Activated gamma-delta T cell treated with Interleukin-2 at 50 U/mL for 16 hours (primary cell): ENCODE results near the gene AREL1.

Experiments
- DNase-seq: peaks from one replicate; pipeline ENCODE4 v3.0.0-alpha.2; 2020

Gene AREL1

DNA sequence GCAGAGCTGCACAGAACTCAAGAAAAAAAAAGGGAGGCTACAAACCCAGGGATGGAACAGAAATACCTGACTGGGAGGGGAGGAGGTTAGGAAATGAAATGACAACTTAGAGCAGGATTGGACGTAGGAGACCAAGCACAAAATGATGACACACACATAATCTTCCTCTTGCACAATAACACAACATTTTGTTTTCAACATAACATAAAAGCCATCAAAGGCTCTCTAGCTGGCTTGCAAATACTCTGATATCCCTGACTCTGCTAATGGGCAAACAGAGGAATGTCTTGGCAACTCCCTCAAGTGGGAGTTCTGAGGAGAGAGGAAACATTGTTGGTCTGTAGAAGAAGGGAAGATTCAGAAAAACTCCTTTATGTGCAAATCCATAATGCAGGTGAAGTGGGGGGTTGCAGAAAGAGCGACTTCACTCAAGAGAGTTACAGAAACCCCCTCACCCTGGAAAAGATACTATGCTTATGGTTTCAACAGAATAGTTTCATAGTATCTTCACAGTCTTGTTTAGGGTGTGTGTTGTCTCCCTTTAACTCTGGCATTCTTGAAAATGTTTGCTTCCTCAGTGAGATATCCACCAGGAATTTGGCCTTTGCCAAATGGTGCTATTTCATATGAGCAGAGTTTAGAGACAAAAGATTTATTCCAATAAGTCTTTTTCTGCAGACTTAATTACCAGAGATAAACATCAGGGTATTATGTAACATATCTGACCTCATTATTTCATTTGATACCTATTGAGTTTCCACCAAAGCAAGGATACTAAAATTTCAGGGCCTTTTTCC, 57.1 kb downstream of the AREL1 start:
- DNase-seq = no peak

DNA sequence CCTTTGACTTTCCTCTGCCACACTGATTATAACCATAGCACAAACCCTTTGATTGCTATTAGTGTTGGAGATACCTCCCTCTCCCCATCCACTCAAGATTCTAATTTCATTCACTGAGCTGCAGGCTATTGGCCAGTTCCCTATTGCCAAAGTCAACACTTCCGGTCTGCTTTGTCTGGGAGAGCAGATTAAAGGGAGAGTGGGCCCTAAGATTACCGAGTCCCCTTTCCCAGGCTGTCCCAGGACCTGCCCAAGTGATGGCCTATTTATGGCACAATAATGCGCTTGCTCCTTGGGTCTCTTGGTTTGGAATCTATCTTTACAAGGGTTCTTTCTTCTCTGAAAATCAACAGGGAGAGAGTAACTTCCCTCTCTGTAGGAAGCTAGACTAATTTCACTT, 57.9 kb downstream of the AREL1 start:
- DNase-seq = no peak

DNA sequence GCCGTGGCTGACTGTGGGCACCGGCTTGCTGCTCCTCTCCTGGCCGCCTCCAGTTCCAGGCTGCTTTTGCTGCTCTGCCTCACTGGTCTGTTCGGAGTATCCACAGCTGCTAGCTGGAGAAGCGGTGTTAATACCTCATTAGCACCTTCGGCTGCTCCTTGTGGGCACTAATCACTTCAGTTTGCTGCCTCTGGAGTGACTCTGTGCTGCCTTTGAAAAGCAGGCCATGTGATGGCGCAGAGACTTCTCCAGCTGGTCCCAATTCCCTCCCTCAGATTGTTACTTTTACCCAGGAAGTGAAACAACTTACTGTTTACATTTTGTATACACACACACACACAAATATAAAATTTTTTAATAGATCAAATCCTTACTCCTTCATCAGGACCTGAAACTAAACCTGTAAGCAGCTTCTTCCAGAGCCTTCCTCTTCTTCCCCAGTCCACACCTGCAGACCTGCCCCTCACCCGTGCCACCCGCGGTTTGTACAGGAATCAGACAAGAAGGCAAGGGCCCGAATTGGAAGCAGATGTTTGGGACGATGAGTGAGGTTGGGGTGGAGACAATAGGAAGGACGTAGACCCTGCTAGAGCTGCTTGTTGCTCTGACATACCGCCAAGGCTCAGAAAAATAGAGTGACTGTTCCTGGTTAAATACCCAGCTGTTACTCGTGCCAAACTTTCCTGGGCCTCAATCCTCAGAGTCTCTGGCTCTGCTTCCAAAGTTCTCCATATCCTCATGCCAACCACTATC, 59.3 kb downstream of the AREL1 start:
- no peak for DNase-seq

DNA sequence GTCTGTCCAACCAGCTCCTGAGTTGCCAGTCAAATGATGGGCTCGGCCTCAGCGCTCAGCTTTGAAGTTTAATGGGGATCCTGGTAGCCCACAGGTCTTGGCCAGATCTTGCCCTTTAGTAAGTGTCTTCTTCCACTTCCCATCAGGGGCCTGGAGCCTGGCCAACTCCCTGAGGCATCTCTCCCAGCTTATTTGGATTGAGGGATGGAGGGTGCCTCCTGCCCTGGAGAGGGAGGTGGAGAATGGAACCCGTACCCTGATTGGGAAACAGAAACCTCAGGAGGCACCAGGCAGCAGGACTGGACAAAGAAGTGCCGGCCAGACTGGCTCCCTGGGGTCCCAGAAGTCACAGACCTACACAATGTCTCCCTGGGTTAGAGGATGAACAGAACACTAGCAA, 60.3 kb downstream of the AREL1 start:
- no peak for DNase-seq

DNA sequence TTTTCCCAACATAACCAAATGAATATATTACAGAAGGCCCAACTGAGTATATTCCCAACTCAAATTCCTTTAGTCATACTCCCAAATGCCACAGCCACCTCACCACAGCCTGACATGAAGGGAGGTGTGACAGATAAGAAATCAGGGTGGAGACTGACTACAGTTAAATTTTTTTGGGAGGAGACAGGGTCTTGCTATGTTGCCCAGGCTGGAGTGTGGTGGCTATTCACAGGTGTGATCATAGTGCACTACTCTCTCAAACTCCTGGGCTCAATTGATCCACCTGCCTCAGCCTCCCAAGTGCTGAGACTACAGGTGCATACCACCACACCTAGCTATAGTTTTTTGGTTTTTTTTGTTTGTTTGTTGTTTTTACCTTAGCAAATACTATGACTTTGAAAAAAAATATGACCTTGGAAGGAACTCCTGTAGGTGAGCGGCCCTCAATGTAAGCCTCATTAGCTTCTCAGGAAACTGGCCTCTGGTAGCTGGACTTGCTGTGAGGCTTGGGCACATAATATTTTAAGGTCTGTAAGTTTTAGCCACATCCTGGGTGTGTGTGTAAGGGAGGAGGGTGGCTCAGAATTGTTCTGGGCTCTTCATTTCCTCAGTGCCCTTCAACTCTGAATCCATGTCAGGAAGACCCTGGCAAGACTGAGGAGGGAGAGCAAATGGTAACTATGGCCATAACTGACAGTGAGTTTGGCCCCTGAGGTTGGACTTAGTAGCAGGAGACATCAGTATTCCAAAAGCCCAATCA, 61.8 kb downstream of the AREL1 start:
- DNase-seq = no peak

DNA sequence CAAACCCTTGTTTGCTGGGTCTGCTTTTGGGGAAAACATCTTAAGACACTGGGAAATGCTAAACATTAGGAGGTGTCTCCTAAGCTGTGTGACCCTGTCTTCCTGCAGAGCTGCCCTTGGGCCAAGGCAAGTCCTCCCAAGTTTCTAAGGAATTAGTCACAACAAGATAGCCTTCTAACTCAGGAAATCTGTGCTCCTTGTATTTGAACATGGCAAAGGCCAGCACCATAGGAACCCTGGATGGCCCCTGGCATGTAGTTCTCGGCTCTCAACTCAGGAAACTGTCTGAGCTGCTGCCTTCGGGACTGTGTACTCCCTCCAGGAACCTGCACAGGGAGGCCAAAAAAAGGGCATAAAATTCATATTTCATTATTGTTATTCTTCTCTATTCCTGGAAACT, 63.2 kb downstream of the AREL1 start:
- DNase-seq = no peak

DNA sequence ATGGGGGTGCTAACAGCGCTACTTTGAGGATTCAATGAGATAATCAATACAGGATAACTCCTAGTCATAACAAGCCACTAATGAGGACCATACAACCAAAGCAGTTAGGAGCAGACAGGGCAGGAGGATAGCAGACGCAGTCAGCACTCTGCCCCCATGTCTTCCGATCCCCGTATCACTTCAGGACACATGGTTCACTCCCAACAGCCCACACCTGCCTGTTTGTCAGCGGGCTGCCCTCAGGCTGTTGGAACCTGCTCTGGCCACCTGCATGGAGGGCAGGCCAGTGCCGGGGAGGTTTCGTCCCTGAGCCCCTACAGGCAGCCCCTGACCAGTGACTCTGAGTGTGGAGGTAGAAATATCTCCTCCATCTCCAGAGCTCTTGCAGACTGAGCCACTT, 63.7 kb downstream of the AREL1 start:
- no peak for DNase-seq

DNA sequence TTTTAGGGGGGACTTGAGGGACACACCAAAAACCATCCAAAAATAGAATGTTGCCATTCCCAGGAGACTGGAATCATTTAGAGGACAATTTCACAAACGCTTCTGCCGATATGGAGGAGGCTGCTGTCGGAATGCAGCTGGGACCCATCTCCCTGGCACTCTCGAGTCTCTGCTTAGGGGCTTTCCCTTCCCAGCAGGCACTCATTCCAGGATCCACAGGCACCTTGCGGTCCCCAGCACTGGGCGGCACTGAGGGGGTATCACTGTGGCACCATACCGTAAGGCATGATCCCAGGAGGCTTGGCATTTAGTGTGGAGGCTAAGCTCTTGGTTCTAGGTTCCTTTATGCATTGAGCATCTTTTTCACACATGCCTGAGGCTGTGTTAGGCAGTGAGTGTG, 64.3 kb downstream of the AREL1 start:
- no peak for DNase-seq

DNA sequence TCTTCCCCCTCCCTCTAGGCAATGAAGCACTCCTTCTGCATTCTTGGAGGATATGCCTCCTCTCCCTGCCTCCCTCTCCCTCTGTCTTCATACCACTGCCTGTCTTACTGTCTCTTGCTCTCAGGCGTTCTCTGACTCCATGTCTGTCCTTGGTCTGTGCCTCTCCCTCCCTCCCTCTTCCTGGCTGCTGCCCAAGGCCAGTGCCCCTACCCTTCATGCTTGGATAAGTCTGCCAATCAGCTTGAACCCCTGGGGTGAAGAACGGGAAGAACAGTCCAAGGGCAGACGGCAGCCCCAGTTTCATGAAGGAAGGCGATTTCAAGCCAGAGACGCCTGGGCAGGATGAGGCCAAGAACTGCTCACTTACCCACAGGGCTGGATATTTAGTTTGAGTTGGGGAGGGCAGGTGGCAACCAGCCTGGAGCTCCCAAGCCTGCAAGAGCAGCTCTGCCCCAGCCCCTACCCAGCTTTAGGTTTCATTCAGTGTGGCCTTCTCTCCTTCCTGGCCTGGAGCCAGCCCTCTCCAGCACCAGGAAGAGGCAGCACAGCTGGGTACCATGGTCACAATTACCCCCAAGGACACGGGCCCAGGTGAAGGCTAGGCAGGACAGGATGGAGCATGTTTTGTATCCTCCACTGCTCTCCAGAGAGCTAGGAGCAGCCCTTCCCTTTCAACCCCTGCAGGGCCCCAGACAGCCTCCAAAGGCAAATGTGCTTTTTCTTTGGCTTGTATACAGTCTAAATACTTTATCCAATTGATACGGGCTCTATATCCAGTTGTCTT, 65.0 kb downstream of the AREL1 start:
- DNase-seq = no peak

DNA sequence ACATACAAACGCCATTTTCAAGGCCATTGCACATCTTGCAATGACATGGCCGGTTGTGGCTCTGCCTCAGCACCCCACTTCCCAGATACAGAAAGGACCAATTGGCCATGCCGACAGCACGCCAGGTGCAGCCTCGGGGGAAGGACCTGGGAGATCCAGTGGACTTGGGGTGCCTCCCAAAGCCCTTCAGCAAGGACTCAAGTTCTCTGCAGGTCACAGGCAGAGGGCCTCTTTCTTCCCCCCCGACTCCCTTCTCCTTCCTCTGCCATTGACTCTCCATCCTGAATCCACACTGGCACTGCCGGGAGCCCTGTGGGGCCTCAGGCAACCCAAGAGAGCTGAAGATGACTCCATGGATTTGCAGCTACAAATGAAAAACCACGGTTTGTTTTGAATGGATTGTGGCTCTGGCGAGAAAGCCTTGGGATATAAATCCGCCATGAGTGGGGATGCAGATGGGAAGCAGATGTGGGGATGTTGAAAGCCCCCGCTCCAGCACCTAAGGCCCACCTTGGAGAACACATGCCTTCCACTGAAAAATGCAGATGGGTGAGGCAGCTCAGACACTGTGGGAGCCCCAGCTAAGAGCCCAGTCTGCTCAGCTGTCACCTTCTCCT, 65.7 kb downstream of the AREL1 start:
- no peak for DNase-seq

DNA sequence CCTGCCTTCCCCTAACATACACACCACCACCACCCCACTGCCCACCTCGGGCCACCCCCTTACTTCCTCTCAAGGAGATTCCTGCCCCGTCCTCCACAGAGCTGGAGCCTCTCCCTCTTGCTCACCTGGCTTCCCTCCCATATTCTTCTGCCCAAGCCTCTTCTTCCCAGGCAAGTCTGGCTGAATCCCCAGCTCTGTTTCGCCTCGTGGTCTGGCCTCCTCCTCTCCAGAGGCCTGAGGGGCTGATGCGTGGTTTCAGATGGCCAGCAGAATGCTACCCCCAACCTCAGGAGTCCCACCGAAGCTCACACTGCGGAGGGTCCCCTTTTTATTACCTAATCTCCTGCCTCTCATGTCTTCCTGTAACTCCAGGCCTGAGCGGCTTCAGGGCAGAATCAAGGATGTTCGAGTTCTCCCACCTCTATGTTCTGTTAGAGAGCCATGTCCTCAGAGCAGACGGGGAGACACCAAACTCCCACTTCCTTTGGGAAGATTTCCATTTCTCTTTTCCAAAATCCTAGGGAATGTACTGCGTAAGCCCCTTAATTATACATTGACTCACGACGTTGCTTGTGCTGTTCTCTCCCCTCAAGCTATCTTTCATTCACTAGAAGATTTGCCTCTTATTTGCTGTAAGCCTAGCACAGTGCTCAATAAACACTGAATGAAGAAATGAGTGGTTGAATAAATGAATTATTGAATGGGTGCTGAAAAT, 67.0 kb downstream of the AREL1 start:
- DNase-seq = no peak

DNA sequence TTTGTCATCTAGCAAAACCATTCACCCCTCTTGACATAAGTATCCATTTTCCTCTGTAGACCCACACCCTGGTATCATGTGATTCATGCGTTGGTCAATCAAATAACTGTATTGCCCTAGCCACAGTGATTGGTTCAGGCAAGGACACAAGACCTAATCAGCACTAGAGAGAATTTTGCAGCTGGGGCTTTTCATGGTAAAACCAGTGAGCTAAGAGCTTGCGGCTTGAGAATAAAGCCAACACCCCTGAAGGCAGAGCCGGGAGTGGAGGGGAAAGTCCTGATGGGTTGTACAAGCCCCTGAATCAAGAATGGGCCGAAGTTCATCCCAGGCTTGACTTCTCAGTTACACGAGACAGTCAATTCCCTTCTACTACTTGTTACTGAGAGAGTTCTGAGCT, 67.6 kb downstream of the AREL1 start:
- no peak for DNase-seq

DNA sequence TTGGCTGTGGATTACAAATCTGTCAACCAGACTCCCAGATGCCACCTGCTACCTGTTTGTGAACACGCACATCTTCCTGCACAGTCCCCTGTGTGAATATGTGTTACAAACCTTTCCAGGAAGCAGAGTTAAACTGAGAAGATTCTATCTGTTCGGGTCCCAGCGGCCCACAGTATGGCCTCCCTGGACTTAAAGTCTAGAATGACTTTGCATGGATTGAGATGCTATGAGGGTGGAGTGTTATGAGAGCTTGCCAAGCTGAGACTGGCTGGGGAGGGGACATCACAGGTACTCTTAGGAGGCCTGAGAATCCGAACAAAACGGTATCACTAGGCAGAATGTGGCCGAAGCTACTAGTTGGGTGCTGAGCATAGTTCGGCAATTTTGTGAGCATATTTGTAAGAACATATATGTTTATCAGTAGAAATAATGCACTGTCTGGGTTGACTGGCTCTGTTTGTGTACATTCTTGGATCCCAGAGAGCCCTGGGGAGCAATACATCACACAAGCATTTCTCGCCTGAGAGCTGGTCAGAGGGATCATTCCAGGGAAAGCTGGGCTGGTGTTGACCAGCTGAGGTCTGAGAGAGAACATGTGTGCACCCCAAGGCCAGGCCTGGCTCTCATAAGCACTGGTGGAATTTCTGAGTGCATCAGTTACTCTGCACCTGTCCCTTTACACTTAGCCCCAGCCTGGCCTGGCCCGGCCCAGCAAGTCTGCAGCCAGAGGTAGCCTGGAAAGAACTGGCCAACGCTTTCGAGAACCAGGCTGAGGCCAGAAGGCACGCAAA, 71.1 kb downstream of the AREL1 start:
- no peak for DNase-seq

DNA sequence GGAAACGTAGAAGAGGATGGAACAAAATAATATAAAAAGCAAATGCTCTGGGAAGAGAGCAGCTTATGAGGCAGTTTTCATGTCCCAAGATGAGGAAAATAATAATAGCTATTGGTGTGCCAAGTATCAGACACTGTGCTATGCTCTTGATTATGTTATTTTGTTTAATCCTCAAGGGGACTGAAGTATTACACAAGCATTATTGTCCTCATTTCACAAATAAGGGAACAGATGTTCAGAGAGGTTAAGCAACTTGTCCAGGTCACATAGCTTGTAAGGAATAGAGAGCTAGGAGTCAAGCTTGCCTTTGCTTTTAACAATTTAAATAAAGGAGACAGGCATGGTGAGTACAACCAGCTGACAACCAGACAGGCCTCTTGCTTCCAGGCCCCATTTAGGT, 73.9 kb downstream of the AREL1 start:
- DNase-seq = no peak

DNA sequence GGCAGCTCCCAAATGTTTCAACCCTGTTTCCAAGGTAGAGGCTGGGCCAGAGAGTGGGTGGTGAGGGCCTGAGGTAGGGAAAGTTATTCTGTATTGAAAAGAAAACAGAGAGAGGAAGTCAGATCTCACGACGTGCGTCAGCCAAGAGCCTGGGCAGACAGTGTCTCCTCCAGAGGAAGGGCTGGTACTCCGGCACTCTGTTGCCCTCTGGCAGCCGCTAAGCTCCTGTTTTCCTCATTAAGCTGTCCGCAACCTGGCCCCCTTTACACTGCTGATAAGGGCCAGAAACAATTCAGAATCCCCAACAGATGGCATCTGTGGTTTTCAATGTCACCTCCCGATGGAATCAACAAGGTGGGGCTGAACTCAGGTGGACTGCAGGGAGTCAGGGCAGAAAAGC, 74.8 kb downstream of the AREL1 start:
- no peak for DNase-seq

DNA sequence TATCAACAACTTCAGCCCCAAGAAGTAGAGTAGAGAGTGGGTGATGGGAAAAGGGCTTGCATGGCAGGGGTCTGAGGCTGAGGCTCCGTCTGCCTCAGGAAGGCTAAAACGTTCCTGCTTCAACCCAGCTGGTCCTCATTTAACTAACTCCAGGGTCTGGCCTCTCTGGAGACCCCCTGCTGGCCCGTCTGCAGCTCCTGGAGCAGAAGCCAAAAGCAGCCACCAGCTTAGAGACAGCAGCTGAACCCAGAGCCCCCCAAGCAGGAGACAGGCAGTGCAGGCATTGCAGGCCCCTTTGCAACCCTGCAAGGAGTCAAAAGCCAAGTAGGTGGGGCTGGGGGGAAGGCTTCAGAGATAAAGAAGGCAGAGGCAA, 75.7 kb downstream of the AREL1 start:
- no peak for DNase-seq

DNA sequence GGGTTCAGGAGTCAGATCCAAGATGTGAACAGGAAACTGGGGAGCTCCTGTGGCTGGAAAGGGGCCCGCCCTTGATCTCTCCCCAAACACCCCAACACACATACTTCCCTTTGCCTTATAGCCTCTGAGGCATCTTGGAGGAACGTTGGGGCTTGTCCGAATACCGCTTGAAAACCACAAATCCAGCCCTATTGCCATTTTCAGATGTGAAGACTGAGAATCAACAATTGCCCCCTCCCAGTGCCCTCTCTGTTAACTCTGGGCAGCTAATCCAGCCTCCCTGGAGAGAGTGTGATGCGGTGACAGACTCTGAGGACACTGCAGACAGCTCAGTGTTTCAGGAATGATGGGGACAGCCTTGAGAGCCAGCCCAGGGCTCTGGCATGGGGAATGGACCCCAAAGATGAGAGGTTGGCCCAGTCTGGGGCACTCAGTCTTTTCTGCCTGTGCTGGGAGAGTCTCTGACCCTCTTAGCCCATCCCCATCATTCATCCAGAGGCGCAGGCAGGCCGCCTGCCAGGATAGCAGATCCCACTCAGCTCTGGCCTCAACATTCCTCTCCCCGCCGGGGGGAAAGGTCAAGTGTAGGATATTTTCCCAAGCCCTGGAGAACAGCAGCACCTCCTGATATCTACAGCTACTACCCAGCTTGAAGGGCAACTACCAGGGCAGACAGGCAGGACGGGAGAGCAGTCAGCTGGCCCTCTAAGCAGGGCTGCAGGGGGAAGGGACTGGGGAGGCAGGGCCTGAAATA, 76.3 kb downstream of the AREL1 start:
- DNase-seq = no peak

DNA sequence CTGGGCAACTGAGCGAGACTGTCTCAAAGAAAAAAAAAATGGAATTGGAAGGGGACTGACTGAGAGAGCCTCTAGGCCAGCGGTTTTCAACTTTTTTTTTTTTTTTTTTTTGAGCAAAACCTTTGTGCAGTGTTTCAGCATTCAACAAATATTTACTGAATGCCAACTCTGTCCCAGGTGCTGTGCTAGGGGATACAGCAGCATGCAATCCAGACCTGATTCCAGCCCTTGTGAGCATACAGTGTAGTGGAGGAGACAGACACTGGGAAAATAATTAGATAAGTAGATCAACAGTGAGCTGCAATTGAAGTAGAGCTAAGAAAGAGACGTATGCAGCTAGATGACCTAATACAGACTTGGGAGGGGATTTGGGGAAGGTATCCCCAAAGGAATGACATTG, 77.0 kb downstream of the AREL1 start:
- DNase-seq = no peak

DNA sequence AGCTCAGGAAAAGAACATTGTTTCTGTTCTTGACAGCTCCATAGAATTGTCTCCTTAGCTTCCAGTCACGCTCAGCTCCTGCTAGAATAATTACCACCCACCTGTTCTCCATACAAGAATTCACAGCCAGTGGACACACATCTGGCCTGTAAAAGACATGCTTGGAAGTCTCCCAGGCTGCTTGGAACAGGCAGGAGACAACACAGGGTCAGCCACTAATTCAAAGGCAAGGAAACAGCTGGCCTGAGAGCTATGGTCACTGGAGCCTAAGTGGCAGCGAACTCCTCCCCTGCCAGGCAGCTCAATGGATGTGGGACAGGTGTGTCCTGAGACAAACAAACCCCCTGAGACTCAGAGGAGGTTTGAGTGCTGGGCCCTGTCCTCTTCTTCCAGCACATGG, 77.9 kb downstream of the AREL1 start:
- no peak for DNase-seq

DNA sequence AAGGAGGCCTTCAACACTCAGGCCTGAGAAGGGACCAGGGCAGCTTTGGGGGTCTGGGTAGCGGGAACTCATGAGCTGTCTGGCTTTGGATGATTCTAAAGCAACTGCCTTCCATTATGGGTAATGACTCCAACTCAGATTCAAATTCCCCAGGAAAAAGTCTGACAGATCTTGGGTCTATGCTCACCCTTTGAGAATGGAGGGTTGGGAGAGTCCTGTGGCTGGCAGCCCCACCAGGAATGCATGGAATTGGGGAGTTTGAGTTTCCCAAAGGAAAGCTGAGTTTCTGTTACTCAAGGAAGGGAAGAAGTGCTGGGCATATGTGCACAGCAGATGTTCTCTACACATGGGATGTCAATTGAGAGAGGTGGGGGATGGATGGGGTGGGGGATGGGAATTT, 78.4 kb downstream of the AREL1 start:
- DNase-seq = no peak
